ENCODE data around the gene ARHGAP28.

Gene ARHGAP28

DNA sequence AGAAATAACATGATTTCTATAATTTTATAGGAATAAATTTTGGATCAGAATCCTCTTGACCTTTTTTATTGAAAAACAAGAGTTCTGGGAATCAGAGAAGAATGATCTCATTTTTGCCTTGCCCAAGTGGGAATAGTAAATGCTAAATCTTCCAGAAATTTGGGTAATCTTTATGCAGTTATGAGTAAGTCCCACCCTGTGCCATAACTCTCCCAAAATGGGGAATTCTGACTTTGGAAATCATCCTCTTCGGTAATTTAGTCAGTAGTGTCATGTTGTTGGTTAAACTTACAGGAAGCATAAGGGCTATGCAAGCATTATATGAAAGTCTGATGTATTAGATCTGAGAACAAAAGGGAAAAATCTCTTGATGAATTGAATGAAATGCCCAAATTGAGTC is 20.6 kb upstream of the ARHGAP28 start:
- DNase-seq (ENCODE audit: low read depth in 2 of 2), result no peak
- H3K4me3 ChIP-seq (replicated peaks in 1 of 2; ENCODE audit: low read depth in 2 of 2, low read length in 2 of 2), result no peak overlapping the region
- TF ChIP-seq, protein P1, sequence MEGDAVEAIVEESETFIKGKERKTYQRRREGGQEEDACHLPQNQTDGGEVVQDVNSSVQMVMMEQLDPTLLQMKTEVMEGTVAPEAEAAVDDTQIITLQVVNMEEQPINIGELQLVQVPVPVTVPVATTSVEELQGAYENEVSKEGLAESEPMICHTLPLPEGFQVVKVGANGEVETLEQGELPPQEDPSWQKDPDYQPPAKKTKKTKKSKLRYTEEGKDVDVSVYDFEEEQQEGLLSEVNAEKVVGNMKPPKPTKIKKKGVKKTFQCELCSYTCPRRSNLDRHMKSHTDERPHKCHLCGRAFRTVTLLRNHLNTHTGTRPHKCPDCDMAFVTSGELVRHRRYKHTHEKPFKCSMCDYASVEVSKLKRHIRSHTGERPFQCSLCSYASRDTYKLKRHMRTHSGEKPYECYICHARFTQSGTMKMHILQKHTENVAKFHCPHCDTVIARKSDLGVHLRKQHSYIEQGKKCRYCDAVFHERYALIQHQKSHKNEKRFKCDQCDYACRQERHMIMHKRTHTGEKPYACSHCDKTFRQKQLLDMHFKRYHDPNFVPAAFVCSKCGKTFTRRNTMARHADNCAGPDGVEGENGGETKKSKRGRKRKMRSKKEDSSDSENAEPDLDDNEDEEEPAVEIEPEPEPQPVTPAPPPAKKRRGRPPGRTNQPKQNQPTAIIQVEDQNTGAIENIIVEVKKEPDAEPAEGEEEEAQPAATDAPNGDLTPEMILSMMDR (IDR thresholded peaks at IDR 0.05; ENCODE audit: low read depth, low read length), result no peak

DNA sequence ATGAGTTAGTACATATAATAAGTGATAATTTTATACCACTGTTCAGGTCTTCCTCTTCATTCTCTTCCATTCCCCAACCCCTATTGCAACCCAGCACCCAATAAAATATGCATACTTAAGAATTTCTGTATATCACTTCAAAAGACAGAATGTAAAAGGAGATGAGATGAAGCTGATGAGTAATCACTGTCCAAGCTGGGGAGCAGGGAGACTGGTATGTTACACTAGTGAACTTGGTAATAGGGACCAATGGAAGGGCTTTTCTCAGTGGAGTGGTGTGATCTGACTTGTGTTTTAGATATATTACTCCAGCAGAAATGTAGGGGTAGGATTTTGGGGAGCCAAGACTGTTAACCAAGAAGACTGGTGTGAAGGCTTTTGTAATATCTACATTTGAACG is 18.0 kb upstream of the ARHGAP28 start:
- TF ChIP-seq, protein P1 (IDR thresholded peaks at IDR 0.05; ENCODE audit: low read depth, low read length), result no peak
- no peak overlapping the region for H3K4me3 ChIP-seq (replicated peaks in 1 of 2; ENCODE audit: low read depth in 2 of 2, low read length in 2 of 2)
- DNase-seq (ENCODE audit: low read depth in 2 of 2), result no peak

DNA sequence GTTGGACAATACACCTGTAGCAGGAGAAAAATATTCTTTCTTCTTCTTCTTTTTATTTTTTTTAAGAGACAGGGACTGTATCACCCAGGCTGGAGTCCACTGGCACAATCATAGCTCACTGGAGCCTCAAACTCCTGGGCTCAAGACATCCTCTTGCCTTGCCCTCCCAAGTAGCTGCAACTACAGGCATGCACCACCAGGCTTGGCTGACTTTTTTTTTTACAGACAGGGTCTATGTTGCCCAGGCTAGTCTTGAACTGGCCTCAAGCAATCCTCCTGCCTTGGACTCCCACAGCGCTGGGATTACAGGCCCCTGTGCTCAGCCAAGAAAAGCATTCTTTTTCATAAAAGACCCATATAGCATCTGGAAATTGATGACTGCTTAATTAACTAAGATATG is 17.1 kb upstream of the ARHGAP28 start:
- TF ChIP-seq, protein P1 (IDR thresholded peaks at IDR 0.05; ENCODE audit: low read depth, low read length), result no peak
- no peak overlapping the region for H3K4me3 ChIP-seq (replicated peaks in 1 of 2; ENCODE audit: low read depth in 2 of 2, low read length in 2 of 2)
- DNase-seq (ENCODE audit: low read depth in 2 of 2), result no peak

DNA sequence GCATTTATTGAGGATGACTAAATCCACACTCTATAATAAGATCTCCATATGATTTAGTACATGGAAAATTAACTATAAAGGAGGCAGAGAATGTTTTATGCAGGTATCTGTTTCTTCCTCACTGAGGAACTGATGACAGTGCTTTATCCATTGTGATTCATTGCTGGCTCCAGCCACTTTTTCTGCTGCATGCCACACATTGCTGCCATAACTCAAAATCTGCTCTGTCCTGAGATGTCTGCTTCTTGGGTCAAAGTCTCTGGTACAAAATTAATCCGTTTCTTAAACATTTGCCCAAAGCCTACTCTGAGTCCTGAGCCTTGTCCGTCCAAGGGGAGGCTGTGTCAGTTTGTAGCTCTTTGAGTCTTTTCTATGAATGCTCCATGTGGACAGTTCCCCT is 15.5 kb upstream of the ARHGAP28 start:
- TF ChIP-seq, protein P1 (IDR thresholded peaks at IDR 0.05; ENCODE audit: low read depth, low read length), result no peak
- no peak overlapping the region for H3K4me3 ChIP-seq (replicated peaks in 1 of 2; ENCODE audit: low read depth in 2 of 2, low read length in 2 of 2)
- DNase-seq (ENCODE audit: low read depth in 2 of 2), result no peak

DNA sequence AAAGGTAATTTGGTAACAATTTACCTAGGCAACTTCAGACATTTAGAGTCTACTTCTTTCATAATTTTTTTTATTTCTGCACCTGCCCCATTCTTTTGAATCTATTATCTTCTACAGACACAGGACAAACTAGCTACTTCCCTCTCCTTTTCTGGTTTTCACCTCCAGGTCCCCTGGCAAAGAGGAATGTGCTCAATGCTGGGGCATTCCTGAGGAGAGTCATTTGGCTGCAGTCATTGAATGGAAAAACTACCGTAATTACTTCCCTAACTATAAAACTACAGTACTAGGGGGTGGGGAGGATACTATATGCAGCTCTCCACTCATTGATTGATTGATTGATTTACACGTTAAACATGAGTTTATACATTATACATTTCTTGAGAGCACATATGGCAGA is 11.2 kb upstream of the ARHGAP28 start:
- no peak for DNase-seq (ENCODE audit: low read depth in 2 of 2)
- TF ChIP-seq, protein P1 (IDR thresholded peaks at IDR 0.05; ENCODE audit: low read depth, low read length), result no peak
- no peak overlapping the region for H3K4me3 ChIP-seq (replicated peaks in 1 of 2; ENCODE audit: low read depth in 2 of 2, low read length in 2 of 2)

DNA sequence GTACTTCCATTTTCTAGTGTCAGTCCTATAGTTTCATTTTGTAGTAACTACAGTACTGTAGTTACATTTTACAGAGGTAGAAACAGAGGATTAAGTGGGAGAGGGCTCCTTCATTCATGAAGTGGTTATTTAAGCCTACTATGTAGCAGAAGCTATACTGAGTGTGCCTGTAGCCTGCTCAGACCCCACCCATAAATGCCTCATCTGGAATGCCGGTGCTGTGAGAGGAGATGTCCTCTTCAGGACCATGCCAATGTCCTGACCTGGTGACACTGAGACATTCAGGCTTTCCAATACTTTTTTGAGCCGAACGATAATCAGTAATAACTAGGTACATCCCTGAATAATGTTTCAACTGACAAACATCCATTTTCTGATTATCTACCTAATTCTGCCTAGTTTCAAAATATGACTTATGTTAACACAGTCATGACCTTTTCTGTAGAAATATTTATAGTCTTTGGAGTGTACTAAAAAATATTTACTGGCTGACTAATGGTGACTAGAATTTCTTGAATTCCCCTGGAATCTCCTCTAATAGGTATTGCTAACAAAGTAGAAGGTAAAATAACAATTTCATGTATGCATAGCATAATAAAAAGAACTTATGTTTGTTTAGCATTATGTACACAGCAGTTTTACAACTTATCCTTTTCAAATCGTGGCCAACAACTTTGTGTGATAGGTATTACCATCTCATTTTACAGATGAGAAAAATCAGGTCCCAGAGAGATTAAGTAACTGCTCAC is 10.2 kb upstream of the ARHGAP28 start:
- H3K4me3 ChIP-seq (replicated peaks in 1 of 2; ENCODE audit: low read depth in 2 of 2, low read length in 2 of 2), result no peak overlapping the region
- TF ChIP-seq, protein P1 (IDR thresholded peaks at IDR 0.05; ENCODE audit: low read depth, low read length), result no peak
- no peak for DNase-seq (ENCODE audit: low read depth in 2 of 2)

All from cardiac fibroblast (primary cell).